Small intestine (tissue), 7 donors: ENCODE data around the gene PAQR7. TPM values are rescaled to one million over a fixed set of nuclear protein-coding genes. Genes with fewer than 3 reads are reported as not detected.

Experiments
- DNase-seq, 2 donors: peaks; one replicate each; pipeline versions ENCODE4 v3.0.0 to v3.0.0-alpha.2; 2013
- FAIRE-seq: peaks from 2 replicates; lab custom pipeline; 2012; peaks lifted over from hg19 to GRCh38; lab: Jason Lieb, UNC
- H3K27ac ChIP-seq, 3 donors: one replicate each; pipeline ENCODE4 v1.5.1; 2013; ENCODE audit warnings: low read length in 2 of 3, mild to moderate bottlenecking in 2 of 3, control low read depth in 1 of 3, inconsistent platforms in 1 of 3, low read depth in 1 of 3, moderate library complexity in 1 of 3
- H3K27me3 ChIP-seq, 3 donors: one replicate each; pipeline ENCODE4 v1.6.1; 2013; ENCODE audit warnings: low read length in 3 of 3, inconsistent platforms in 1 of 3; ENCODE audit not compliant: control insufficient read depth in 3 of 3, insufficient read depth in 3 of 3
- H3K36me3 ChIP-seq, 3 donors: one replicate each; pipeline ENCODE4 v1.6.1; 2013; ENCODE audit warnings: low read length in 3 of 3, inconsistent platforms in 1 of 3, low read depth in 1 of 3, mild to moderate bottlenecking in 1 of 3, moderate library complexity in 1 of 3; ENCODE audit not compliant: control insufficient read depth in 3 of 3, insufficient read depth in 2 of 3
- H3K4me1 ChIP-seq, 3 donors: one replicate each; pipeline ENCODE4 v1.6.1; 2013; ENCODE audit warnings: low read length in 2 of 3, inconsistent platforms in 1 of 3, low read depth in 1 of 3, mild to moderate bottlenecking in 1 of 3, moderate library complexity in 1 of 3; ENCODE audit not compliant: control insufficient read depth in 3 of 3, insufficient read depth in 2 of 3
- H3K4me3 ChIP-seq, 3 donors: one replicate each; pipeline ENCODE4 v1.5.1; 2013; ENCODE audit warnings: low read length in 3 of 3, control low read depth in 1 of 3, inconsistent platforms in 1 of 3, low read depth in 1 of 3, mild to moderate bottlenecking in 1 of 3, moderate library complexity in 1 of 3
- H3K9me3 ChIP-seq, 2 donors: one replicate each; pipeline ENCODE4 v1.6.1; 2013; ENCODE audit warnings: low read depth in 1 of 2, low read length in 1 of 2; ENCODE audit not compliant: control insufficient read depth in 2 of 2, insufficient read depth in 1 of 2
- WGBS, 3 donors: extraction: QIAGEN DNeasy Blood & Tissue Kit; methylation state at CpG; one replicate each; pipeline ENCODE4 v1.1.7; 2013; 5-methylcytosine and 5-hydroxymethylcytosine counted together
- polyA plus RNA-seq, 4 donors: library from polyadenylated mRNA; stranded (reverse) in 3 of 4; unstranded in 1 of 4; fragments of 200-250 nt in 3 of 4; fragments of 120-200 nt in 1 of 4; gene quantifications; one replicate each; pipeline versions ENCODE4 v1.2.1 to v1.2.3, GENCODE V29; 2013
- donor health status: healthy with polysubstance abuse.
- donor health status: control.
- donor health status: control.
- donor health status: Bipolar disorder and iron deficiency.
- donor health status: healthy.

The PAQR7 gene
- polyA plus RNA-seq, 4 donors, result 10.2 to 53.9 (median 27.2) TPM

DNA sequence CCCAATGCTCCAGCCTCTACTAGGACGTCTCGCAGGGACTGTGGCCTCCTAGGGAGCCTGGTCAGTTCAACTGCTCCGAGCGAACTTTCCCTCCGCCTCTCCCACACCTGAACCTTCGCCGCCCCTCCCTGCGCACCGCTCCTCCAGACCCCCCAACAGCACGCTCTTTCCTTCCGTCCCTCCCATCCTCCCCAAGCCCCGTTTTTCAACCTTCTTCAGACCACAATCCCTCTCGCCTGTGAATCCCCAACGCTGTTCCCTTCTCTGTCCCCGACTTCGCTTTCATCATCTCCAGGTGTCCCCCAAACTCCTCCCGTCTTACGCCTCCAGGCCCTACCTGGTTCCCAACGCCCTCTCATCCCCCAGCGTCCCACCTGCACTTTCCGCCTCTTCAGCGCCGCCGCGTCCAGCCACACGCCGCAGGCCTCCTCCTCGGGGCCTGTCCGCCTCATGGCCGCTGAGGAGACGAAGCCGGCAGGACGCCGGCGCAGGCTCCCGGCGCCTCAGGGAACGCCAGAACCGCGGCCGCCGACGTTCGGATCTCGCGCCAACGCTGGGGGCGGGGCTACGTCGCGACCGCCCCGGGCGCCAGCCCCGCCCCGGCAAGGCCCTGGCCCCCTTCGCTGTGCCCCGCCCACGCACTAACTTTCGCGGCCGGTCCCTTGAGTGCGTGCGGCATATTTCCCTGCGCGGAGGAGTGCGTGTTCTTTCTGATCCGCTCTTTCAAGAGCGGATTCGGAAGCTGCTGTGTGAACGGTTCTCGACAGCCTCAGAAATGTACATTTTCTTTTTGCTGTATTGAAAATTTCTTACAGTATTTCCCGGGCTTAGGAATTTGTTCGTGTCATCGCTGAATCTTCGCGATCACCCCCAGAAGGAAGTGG, 16.4 kb downstream of the PAQR7 start, which contains the start of gene AUNIP:
AUNIP (minus strand) TSS at position 552 of the 884 bp plus-strand sequence; CDS start at position 452, 100 bp downstream.
- FAIRE-seq (no peak), DNase-seq (peak; percentile 88 to 94)
- 0 to 1% (median 0%) methylated on average over 74 to 77 of the region's 77 CpGs for WGBS, 3 donors
- H3K27me3 ChIP-seq, result no peaks in the 10 kb centered on the region
- H3K27ac ChIP-seq, result peak within 1 kb of the TSS; percentile 83 to 98 (median 84)
- peaks cover 0 to 22% (median 2%) of the 10 kb centered on the region in 3 donors for H3K4me1 ChIP-seq
- peak within 1 kb of the TSS; percentile 25 to 85 (median 54) for H3K4me3 ChIP-seq
- peaks cover 0 to 28% (median 7%) of the 10 kb centered on the region in 3 donors for H3K36me3 ChIP-seq
- peaks cover 0 to 5% of the 10 kb centered on the region in 2 donors for H3K9me3 ChIP-seq

DNA sequence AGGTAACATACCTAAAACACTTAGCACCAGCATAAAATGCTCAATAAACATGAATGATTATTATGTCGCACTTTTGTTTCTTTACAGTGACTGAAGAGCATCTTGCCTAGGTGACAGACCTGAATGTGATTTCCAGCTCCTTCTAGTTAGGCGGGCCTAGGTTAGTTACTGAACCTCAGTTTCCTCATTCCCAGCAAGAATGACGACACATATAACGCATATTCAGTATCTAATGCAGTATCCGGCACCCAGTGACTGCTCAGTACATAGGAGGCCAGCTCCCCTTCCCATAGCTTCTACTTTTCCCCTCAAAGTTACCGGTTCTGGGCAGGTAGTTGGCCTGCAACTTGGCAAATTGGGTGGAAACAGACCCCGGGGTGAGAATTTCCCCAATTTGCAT, 17.0 kb downstream of the PAQR7 start:
- H3K27me3 ChIP-seq, result no peaks in the 10 kb centered on the region
- DNase-seq (no peak), FAIRE-seq (no peak)
- H3K9me3 ChIP-seq, result peaks cover 0 to 5% of the 10 kb centered on the region in 2 donors
- H3K4me1 ChIP-seq, result peaks cover 0 to 22% (median 2%) of the 10 kb centered on the region in 3 donors
- H3K4me3 ChIP-seq, result peak overlapping the region in 2 of 3 donors; percentile 54 to 85
- no peak overlapping the region for H3K27ac ChIP-seq
- WGBS, 3 donors, result 32 to 49% (median 45%) methylated on average over 7 of the region's 7 CpGs
- peaks cover 0 to 21% (median 7%) of the 10 kb centered on the region in 3 donors for H3K36me3 ChIP-seq

DNA sequence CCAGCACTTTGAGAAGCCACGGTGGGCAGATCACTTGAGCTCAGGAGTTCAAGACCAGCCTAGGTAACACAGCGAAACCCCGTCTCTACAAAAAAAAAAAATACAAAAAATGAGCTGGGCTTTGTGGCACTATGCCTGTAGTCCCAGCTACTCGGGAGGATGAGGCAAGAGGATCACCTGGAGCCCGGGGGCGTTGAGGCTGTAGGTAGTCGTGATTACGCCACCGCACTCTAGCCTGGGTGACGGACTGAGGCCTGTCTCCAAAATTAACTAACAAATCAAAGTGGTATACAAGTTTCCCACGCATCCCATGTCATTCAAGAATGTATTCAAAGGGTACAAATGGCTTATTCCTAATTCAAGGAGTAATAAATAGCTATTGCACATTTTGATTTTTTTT, 18.7 kb downstream of the PAQR7 start:
- H3K9me3 ChIP-seq, result peaks cover 0 to 5% of the 10 kb centered on the region in 2 donors
- peaks cover 0 to 5% (median 0%) of the 10 kb centered on the region in 3 donors for H3K36me3 ChIP-seq
- DNase-seq (no peak), FAIRE-seq (no peak)
- H3K27me3 ChIP-seq, result no peaks in the 10 kb centered on the region
- no peak overlapping the region for H3K4me3 ChIP-seq
- WGBS, 3 donors, result 92 to 95% (median 94%) methylated on average over 11 of the region's 11 CpGs
- H3K4me1 ChIP-seq, result peaks cover 0 to 22% (median 2%) of the 10 kb centered on the region in 3 donors
- no peak overlapping the region for H3K27ac ChIP-seq

GRCh38 chr1:25854554-25854953, 21.0 kb downstream of the PAQR7 start:
- no peak overlapping the region for H3K4me3 ChIP-seq
- H3K4me1 ChIP-seq, result peaks cover 0 to 6% (median 2%) of the 10 kb centered on the region in 3 donors
- no peak for FAIRE-seq
- WGBS, 3 donors, result 92 to 98% (median 96%) methylated on average over 2 of the region's 2 CpGs
- H3K27me3 ChIP-seq, result no peaks in the 10 kb centered on the region
- H3K9me3 ChIP-seq, result no peaks in the 10 kb centered on the region
- no peak for DNase-seq
- no peak overlapping the region for H3K27ac ChIP-seq
- H3K36me3 ChIP-seq, result peaks cover 0 to 2% (median 0%) of the 10 kb centered on the region in 3 donors

- FAIRE-seq (no peak), DNase-seq (no peak)
- Histone ChIP-seq H3K27ac (no peak overlapping the region), H3K4me3 (no peak overlapping the region), H3K4me1 (no peaks in the 10 kb centered on the region), H3K27me3 (no peaks in the 10 kb centered on the region), H3K9me3 (no peaks in the 10 kb centered on the region), H3K36me3 (peaks cover 0 to 2% (median 0%) of the 10 kb centered on the region in 3 donors)
- 80 to 90% (median 87%) methylated on average over 1 of the region's 1 CpG for WGBS, 3 donors
Observed at GRCh38 chr1:25848531-25848930, 27.0 kb downstream of the PAQR7 start.

DNA sequence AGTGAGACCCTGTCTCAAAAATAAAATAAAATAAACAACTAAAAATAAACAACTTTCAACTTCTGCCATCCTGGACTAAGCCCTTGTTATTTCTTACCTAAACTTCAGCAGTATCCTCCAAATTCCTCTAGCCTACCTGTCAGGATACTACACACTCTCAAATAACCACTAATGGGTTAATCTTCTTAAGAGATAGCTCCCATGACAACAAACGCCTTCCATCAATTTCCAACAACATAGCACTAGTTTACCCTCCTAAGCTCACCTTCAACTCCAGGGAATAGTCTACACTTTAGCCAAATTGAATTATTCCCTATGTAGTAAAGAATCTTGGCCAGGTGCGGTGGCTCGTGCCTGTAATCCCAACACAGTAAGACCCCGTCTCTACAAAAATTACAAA, 27.6 kb downstream of the PAQR7 start:
- no peaks in the 10 kb centered on the region for H3K9me3 ChIP-seq
- peaks cover 0 to 2% (median 0%) of the 10 kb centered on the region in 3 donors for H3K36me3 ChIP-seq
- 74 to 81% (median 78%) methylated on average over 4 of the region's 4 CpGs for WGBS, 3 donors
- H3K4me3 ChIP-seq, result no peak overlapping the region
- no peaks in the 10 kb centered on the region for H3K4me1 ChIP-seq
- DNase-seq (no peak), FAIRE-seq (no peak)
- no peaks in the 10 kb centered on the region for H3K27me3 ChIP-seq
- H3K27ac ChIP-seq, result no peak overlapping the region

DNA sequence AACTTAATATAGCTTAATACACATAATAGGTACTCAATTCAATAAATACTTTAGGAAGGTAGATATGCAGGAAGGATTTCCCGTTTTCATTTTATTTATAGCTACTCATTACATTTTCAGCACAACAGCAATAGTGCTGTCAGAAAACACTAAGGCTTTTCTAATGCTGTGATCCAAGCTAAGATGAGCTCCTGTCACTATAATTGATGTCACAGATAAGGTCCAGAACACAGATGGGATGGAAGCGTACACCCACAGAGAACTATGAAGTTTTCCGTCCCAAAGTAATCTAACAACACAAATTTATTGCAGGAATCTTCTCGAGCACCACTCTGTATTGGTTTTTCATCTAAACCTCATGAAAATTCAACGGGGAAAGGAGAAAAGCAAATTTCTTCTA, 29.8 kb downstream of the PAQR7 start:
- Histone ChIP-seq H3K9me3 (no peaks in the 10 kb centered on the region), H3K4me1 (no peaks in the 10 kb centered on the region), H3K36me3 (peaks cover 0 to 2% (median 0%) of the 10 kb centered on the region in 3 donors), H3K27ac (no peak overlapping the region), H3K27me3 (no peaks in the 10 kb centered on the region), H3K4me3 (no peak overlapping the region)
- FAIRE-seq, result no peak
- DNase-seq, result no peak
- WGBS, 3 donors, result 83 to 88% (median 87%) methylated on average over 5 of the region's 5 CpGs

GRCh38 chr1:25844536-25845337, 30.8 kb downstream of the PAQR7 start:
- Histone ChIP-seq H3K36me3 (peaks cover 0 to 2% (median 0%) of the 10 kb centered on the region in 3 donors), H3K4me3 (no peak overlapping the region), H3K27me3 (no peaks in the 10 kb centered on the region), H3K27ac (no peak overlapping the region), H3K4me1 (no peaks in the 10 kb centered on the region), H3K9me3 (peaks cover 0 to 1% of the 10 kb centered on the region in 2 donors)
- DNase-seq, result no peak
- no peak for FAIRE-seq
- 89 to 91% (median 89%) methylated on average over 3 of the region's 3 CpGs for WGBS, 3 donors
